Activated T-cell treated with anti-CD3 and anti-CD28 coated beads for 1 hour (primary cell): ENCODE measurements around the gene RABL2A.
"Not testable (repeated sequence)": the region's sequence is repeated elsewhere in the genome, so short reads cannot be mapped to it uniquely, and the experiment has no call there.

Experiments used
- DNase-seq: peaks from one replicate; pipeline ENCODE4 v3.0.0-alpha.2; 2020; ENCODE audit warnings: low read depth

RABL2A gene

GRCh38 chr2:113685471-113685870 lies 58.4 kb downstream of the RABL2A start:
- no peak for DNase-seq

- no peak for DNase-seq
These were observed 59.5 kb downstream of the RABL2A start for GRCh38 chr2:113686537-113686936.

GRCh38 chr2:113690871-113691270 lies 63.8 kb downstream of the RABL2A start:
- DNase-seq: not testable (repeated sequence)
